GM23338 (cell line): Measurements from ENCODE around the gene OR4S1. TPM values are rescaled to one million over a fixed set of nuclear protein-coding genes. Genes with fewer than 3 reads are reported as not detected.

ENCODE experiments used
- ATAC-seq: fragments of 200-7000 bp; cut with Tn5 transposase; 3 replicates; pipeline ENCODE4 v1.9.1; 2020
- DNase-seq: peaks from one replicate; pipeline ENCODE4 v3.0.0-alpha.2; 2015; ENCODE audit warnings: low spot score
- H2AFZ ChIP-seq: fragments of 200-600 bp; sonication (generic); 2 replicates; pipeline ENCODE4 v1.8.0; 2016; ENCODE audit warnings: antibody characterized with exemption, mild to moderate bottlenecking, moderate library complexity
- H3F3A ChIP-seq: fragments of 200-600 bp; sonication (generic); replicated peaks from 2 replicates; pipeline ENCODE4 v1.8.0; 2017; ENCODE audit warnings: antibody characterized with exemption, mixed run types, low read depth
- H3K27ac ChIP-seq: fragments of 200-600 bp; sonication (generic); 2 replicates; pipeline ENCODE4 v1.6.1; 2016; ENCODE audit warnings: low read depth
- H3K27me3 ChIP-seq: fragments of 200-600 bp; sonication (generic); 2 replicates; pipeline ENCODE4 v1.8.0; 2016; ENCODE audit warnings: mild to moderate bottlenecking, mixed run types, moderate library complexity; ENCODE audit not compliant: insufficient read depth
- H3K36me3 ChIP-seq: fragments of 200-600 bp; sonication (generic); 2 replicates; pipeline ENCODE4 v1.8.0; 2016; ENCODE audit warnings: mild to moderate bottlenecking; ENCODE audit not compliant: insufficient read depth
- H3K4me1 ChIP-seq: fragments of 200-600 bp; sonication (generic); 2 replicates; pipeline ENCODE4 v1.8.0; 2016; ENCODE audit warnings: mild to moderate bottlenecking, moderate library complexity; ENCODE audit not compliant: insufficient read depth
- H3K4me2 ChIP-seq: fragments of 200-600 bp; sonication (generic); 2 replicates; pipeline ENCODE4 v1.7.1; 2017; ENCODE audit warnings: mixed run types
- H3K4me3 ChIP-seq: fragments of 200-600 bp; sonication (generic); 2 replicates; pipeline ENCODE4 v1.6.1; 2016; ENCODE audit warnings: mixed run types
- H3K79me2 ChIP-seq: fragments of 200-600 bp; sonication (generic); replicated peaks from 2 replicates; pipeline ENCODE4 v1.8.0; 2017; ENCODE audit warnings: mild to moderate bottlenecking; ENCODE audit not compliant: insufficient read depth
- H3K9me2 ChIP-seq: fragments of 200-600 bp; sonication (generic); 2 replicates; pipeline ENCODE4 v1.8.0; 2017; ENCODE audit not compliant: insufficient read depth
- H4K20me1 ChIP-seq: fragments of 200-600 bp; sonication (generic); replicated peaks from 2 replicates; pipeline ENCODE4 v1.8.0; 2017; ENCODE audit warnings: mild to moderate bottlenecking; ENCODE audit not compliant: insufficient read depth
- H3K27ac Mint-ChIP-seq: 2 replicates; pipeline ENCODE4 v1.8.0; 2020; ENCODE audit warnings: inconsistent platforms, mild to moderate bottlenecking, moderate library complexity, mixed read lengths
- H3K27me3 Mint-ChIP-seq: 3 replicates; pipeline ENCODE4 v1.8.0; 2022; ENCODE audit warnings: low read depth, mild to moderate bottlenecking, moderate library complexity, mixed read lengths, inconsistent platforms; ENCODE audit not compliant: insufficient read depth, poor library complexity
- H3K36me3 Mint-ChIP-seq: 3 replicates; pipeline ENCODE4 v1.8.0; 2021; ENCODE audit warnings: low read depth, mild to moderate bottlenecking, inconsistent platforms, moderate library complexity, mixed read lengths
- H3K4me1 Mint-ChIP-seq: 3 replicates; pipeline ENCODE4 v1.8.0; 2020; ENCODE audit warnings: mild to moderate bottlenecking, inconsistent platforms, mixed read lengths
- H3K4me3 Mint-ChIP-seq: 3 replicates; pipeline ENCODE4 v1.8.0; 2021; ENCODE audit warnings: moderate library complexity, mild to moderate bottlenecking, inconsistent platforms, mixed read lengths
- H3K9me3 Mint-ChIP-seq: 3 replicates; pipeline ENCODE4 v1.8.0; 2020; ENCODE audit warnings: moderate library complexity, mild to moderate bottlenecking, inconsistent platforms, mixed read lengths
- CREB1 ChIP-seq: fragments of 250-450 bp; sonication (Bioruptor Pico); IDR thresholded peaks from 2 replicates; pipeline ENCODE4 v1.5.0; 2020; ENCODE audit warnings: low read depth, mild to moderate bottlenecking, moderate library complexity
- ETS1 ChIP-seq: IDR thresholded peaks from 2 replicates; pipeline ENCODE4 v1.6.1; 2016; ENCODE audit warnings: antibody characterized with exemption
- EZH2 ChIP-seq: fragments of 200-600 bp; sonication (generic); IDR thresholded peaks from one replicate; pipeline ENCODE4 v1.8.0; 2017; ENCODE audit warnings: antibody characterized with exemption, mild to moderate bottlenecking, low read depth; ENCODE audit not compliant: unreplicated experiment
- EZH2phosphoT487 ChIP-seq: fragments of 200-600 bp; sonication (generic); IDR thresholded peaks from one replicate; pipeline ENCODE4 v1.8.1; 2018; ENCODE audit warnings: antibody characterized with exemption; ENCODE audit not compliant: unreplicated experiment
- JUNB ChIP-seq: IDR thresholded peaks from one replicate; pipeline ENCODE4 v1.6.1; 2016; ENCODE audit warnings: antibody characterized with exemption; ENCODE audit not compliant: unreplicated experiment
- POLR2AphosphoS5 ChIP-seq: IDR thresholded peaks from 2 replicates; pipeline ENCODE4 v1.6.1; 2016; ENCODE audit warnings: antibody characterized with exemption, low read depth
- polyA plus RNA-seq: library from polyadenylated mRNA; unstranded; fragments of >200 nt; fragmentation: Nextera tagmentation; extraction: Ambion mirVana; gene quantifications from 2 replicates; pipeline ENCODE4 v1.2.1, GENCODE V29; 2016
- total RNA-seq: library from RNA; depleted of rRNA; stranded (reverse); fragments of >200 nt; shearing (Covaris generic); gene quantifications from 2 replicates; pipeline ENCODE4 v1.2.3, GENCODE V29; 2014
- TF ChIP-seq, protein P1 (sequence below): IDR thresholded peaks from one replicate; pipeline ENCODE4 v1.6.1; 2018; ENCODE audit warnings: antibody characterized with exemption; ENCODE audit not compliant: unreplicated experiment

The OR4S1 gene
- total and polyA plus RNA-seq, 2 experiments from 2014 or later, result not detected

GRCh38 chr11:48261600-48261999 lies 44.4 kb upstream of the OR4S1 start:
- H3K36me3 Mint-ChIP-seq, result peaks cover 25% of the 10 kb centered on the region
- TF ChIP-seq ETS1, result no peak
- no peak for TF ChIP-seq EZH2phosphoT487
- TF ChIP-seq EZH2, result no peak
- TF ChIP-seq, protein P1, sequence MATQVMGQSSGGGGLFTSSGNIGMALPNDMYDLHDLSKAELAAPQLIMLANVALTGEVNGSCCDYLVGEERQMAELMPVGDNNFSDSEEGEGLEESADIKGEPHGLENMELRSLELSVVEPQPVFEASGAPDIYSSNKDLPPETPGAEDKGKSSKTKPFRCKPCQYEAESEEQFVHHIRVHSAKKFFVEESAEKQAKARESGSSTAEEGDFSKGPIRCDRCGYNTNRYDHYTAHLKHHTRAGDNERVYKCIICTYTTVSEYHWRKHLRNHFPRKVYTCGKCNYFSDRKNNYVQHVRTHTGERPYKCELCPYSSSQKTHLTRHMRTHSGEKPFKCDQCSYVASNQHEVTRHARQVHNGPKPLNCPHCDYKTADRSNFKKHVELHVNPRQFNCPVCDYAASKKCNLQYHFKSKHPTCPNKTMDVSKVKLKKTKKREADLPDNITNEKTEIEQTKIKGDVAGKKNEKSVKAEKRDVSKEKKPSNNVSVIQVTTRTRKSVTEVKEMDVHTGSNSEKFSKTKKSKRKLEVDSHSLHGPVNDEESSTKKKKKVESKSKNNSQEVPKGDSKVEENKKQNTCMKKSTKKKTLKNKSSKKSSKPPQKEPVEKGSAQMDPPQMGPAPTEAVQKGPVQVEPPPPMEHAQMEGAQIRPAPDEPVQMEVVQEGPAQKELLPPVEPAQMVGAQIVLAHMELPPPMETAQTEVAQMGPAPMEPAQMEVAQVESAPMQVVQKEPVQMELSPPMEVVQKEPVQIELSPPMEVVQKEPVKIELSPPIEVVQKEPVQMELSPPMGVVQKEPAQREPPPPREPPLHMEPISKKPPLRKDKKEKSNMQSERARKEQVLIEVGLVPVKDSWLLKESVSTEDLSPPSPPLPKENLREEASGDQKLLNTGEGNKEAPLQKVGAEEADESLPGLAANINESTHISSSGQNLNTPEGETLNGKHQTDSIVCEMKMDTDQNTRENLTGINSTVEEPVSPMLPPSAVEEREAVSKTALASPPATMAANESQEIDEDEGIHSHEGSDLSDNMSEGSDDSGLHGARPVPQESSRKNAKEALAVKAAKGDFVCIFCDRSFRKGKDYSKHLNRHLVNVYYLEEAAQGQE, result no peak
- no peak for TF ChIP-seq JUNB
- Histone ChIP-seq H3K36me3 (no peaks in the 10 kb centered on the region; the same call in 1 of the 2 replicates), H3K4me2 (no peak overlapping the region), H3K27ac (no peak overlapping the region), H3K27me3 (no peaks in the 10 kb centered on the region), H3K4me1 (no peaks in the 10 kb centered on the region), H3K4me3 (no peak overlapping the region), H4K20me1 (no peaks in the 10 kb centered on the region), H3K79me2 (no peaks in the 10 kb centered on the region), H3K9me2 (no peaks in the 10 kb centered on the region), H2AFZ (no peak overlapping the region), H3F3A (no peaks in the 10 kb centered on the region)
- no peak overlapping the region for H3K27ac Mint-ChIP-seq
- DNase-seq (no peak), ATAC-seq (no peak)
- no peaks in the 10 kb centered on the region for H3K4me1 Mint-ChIP-seq
- peaks cover 90% of the 10 kb centered on the region for H3K9me3 Mint-ChIP-seq
- H3K4me3 Mint-ChIP-seq, result no peak overlapping the region
- H3K27me3 Mint-ChIP-seq, result peaks cover 4% of the 10 kb centered on the region

- Histone ChIP-seq H3K4me2 (no peak within 1 kb of the TSS), H3K27ac (no peak within 1 kb of the TSS), H3K27me3 (peaks cover 3% of the 10 kb centered on the region; the same call in 1 of the 2 replicates), H3K4me3 (no peak within 1 kb of the TSS), H3K9me2 (no peaks in the 10 kb centered on the region), H4K20me1 (no peaks in the 10 kb centered on the region), H3K79me2 (no peaks in the 10 kb centered on the region), H3K4me1 (no peaks in the 10 kb centered on the region), H3K36me3 (no peaks in the 10 kb centered on the region; the same call in 1 of the 2 replicates), H2AFZ (no peak within 1 kb of the TSS), H3F3A (no peaks in the 10 kb centered on the region)
- no peak within 1 kb of the TSS for H3K27ac Mint-ChIP-seq
- ATAC-seq (no peak), DNase-seq (no peak)
- TF ChIP-seq CREB1 (CRISPR knock-in tag), result no peak
- no peak for TF ChIP-seq POLR2AphosphoS5
- no peak within 1 kb of the TSS for H3K4me3 Mint-ChIP-seq
- H3K9me3 Mint-ChIP-seq, result peaks cover 84% of the 10 kb centered on the region
- H3K4me1 Mint-ChIP-seq, result no peaks in the 10 kb centered on the region
- peaks cover 4% of the 10 kb centered on the region for H3K27me3 Mint-ChIP-seq
- H3K36me3 Mint-ChIP-seq, result peaks cover 25% of the 10 kb centered on the region
Measured at GRCh38 chr11:48263423-48263911, 42.6 kb upstream of the OR4S1 start, which contains the start of gene OR4X1. OR4X1 (plus strand) TSS chr11:48263861; CDS start chr11:48263861, 0 bp downstream.
